A549 (cell line): Measurements from ENCODE around the gene MYH8. TPM values are rescaled to one million over a fixed set of nuclear protein-coding genes. Genes with fewer than 3 reads are reported as not detected.

Source experiments
- ATAC-seq, 2 experiments: fragments of 200-7000 bp in 1 of 2; fragments of >200 bp in 1 of 2; cut with Nextera tagmentation in 1 of 2; cut with Tn5 transposase in 1 of 2; 3 replicates each; pipeline versions ENCODE4 v1.8.0 to v1.9.1; 2018 to 2020; ENCODE audit warnings: mild to moderate bottlenecking in 1 of 2, moderate library complexity in 1 of 2
- CTCF ChIA-PET: fragments of 300-600 bp; sonication (Branson Sonifier 250); formaldehyde crosslinking; extraction: SDS; loops from one replicate; lab custom pipeline; 2021; ENCODE audit warnings: antibody characterized with exemption, inconsistent platforms; lab: Yijun Ruan, JAX
- POLR2A ChIA-PET: fragments of 350-600 bp; formaldehyde crosslinking; extraction: SDS; loops from one replicate; lab custom pipeline; 2021; ENCODE audit warnings: antibody characterized with exemption, inconsistent platforms; lab: Yijun Ruan, JAX
- DNase-seq, 2 experiments: peaks; one replicate each; pipeline versions ENCODE4 v3.0.0 to v3.0.0-alpha.2; 2011 to 2016; ENCODE audit warnings: low read depth in 1 of 2, low spot score in 1 of 2
- FAIRE-seq: peaks from 2 replicates; lab custom pipeline; 2011; peaks lifted over from hg19 to GRCh38; lab: Jason Lieb, UNC
- H3K27ac ChIP-seq, 2 experiments: fragments of >200 bp; sonication (Bioruptor Twin); formaldehyde crosslinking; 3 replicates each; pipeline ENCODE4 v1.5.1; 2016 to 2017
- H3K4me1 ChIP-seq: fragments of >200 bp; sonication (Bioruptor Twin); formaldehyde crosslinking; 3 replicates; pipeline ENCODE4 v1.6.1; 2016
- H3K4me2 ChIP-seq: fragments of >200 bp; sonication (Bioruptor Twin); formaldehyde crosslinking; 3 replicates; pipeline ENCODE4 v1.6.1; 2016
- H3K4me3 ChIP-seq: fragments of >200 bp; sonication (Bioruptor Twin); formaldehyde crosslinking; 3 replicates; pipeline ENCODE4 v1.5.1; 2016
- H3K9me3 ChIP-seq: fragments of >200 bp; sonication (Bioruptor Twin); formaldehyde crosslinking; 3 replicates; pipeline ENCODE4 v1.6.1; 2016
- ATOH8 ChIP-seq: fragments of 250-450 bp; sonication (Bioruptor Pico); IDR thresholded peaks from 2 replicates; pipeline ENCODE4 v1.5.0; 2020; ENCODE audit warnings: low read depth, mild to moderate bottlenecking, moderate library complexity
- BHLHE40 ChIP-seq: IDR thresholded peaks from 2 replicates; pipeline ENCODE4 v1.6.1; 2012; ENCODE audit warnings: low read depth, low read length, inconsistent platforms
- CBX2 ChIP-seq: fragments of 200-600 bp; sonication (generic); IDR thresholded peaks from 2 replicates; pipeline ENCODE4 v1.6.1; 2016; ENCODE audit warnings: low read depth, mild to moderate bottlenecking, borderline replicate concordance
- CEBPB ChIP-seq, 2 experiments: fragments of >200 bp in 1 of 2; sonication (Bioruptor Twin) in 1 of 2; formaldehyde crosslinking in 1 of 2; IDR thresholded peaks; 2 replicates each; pipeline ENCODE4 v1.6.1; 2012 to 2016
- CHD4 ChIP-seq: fragments of 200-600 bp; sonication (generic); IDR thresholded peaks from 2 replicates; pipeline ENCODE4 v1.6.1; 2016; ENCODE audit warnings: antibody characterized with exemption, mild to moderate bottlenecking, borderline replicate concordance
- EHMT2 ChIP-seq: fragments of 200-600 bp; sonication (generic); IDR thresholded peaks from 2 replicates; pipeline ENCODE4 v1.6.1; 2016; ENCODE audit warnings: antibody characterized with exemption, low read depth, mild to moderate bottlenecking, moderate library complexity
- EP300 ChIP-seq, 2 experiments: fragments of >200 bp; sonication (Bioruptor Twin); formaldehyde crosslinking; IDR thresholded peaks; 2 replicates in 1 of 2; 3 replicates in 1 of 2; pipeline ENCODE4 v1.6.1; 2016 to 2017
- FOXS1 ChIP-seq: fragments of 250-450 bp; sonication (Bioruptor Pico); IDR thresholded peaks from 2 replicates; pipeline ENCODE4 v1.5.0; 2020; ENCODE audit warnings: mild to moderate bottlenecking, moderate library complexity
- HOXA7 ChIP-seq: fragments of 250-450 bp; sonication (Bioruptor Pico); IDR thresholded peaks from 2 replicates; pipeline ENCODE4 v1.5.0; 2020; ENCODE audit warnings: mild to moderate bottlenecking, moderate library complexity
- HOXB13 ChIP-seq: fragments of 250-450 bp; sonication (Bioruptor Pico); IDR thresholded peaks from 2 replicates; pipeline ENCODE4 v1.5.0; 2020; ENCODE audit warnings: low read depth, mild to moderate bottlenecking, moderate library complexity
- MAZ ChIP-seq: fragments of 150-350 bp; IDR thresholded peaks from 2 replicates; pipeline ENCODE4 v1.6.1; 2014; ENCODE audit warnings: antibody characterized with exemption, low read depth, low read length, borderline replicate concordance
- NFE2L2 ChIP-seq: fragments of 150-350 bp; conservative IDR thresholded peaks from 2 replicates; pipeline ENCODE4 v1.6.1; 2014; ENCODE audit warnings: low read length
- NPAS2 ChIP-seq: fragments of 250-450 bp; sonication (Bioruptor Pico); IDR thresholded peaks from 2 replicates; pipeline ENCODE4 v1.8.0; 2022; ENCODE audit warnings: mild to moderate bottlenecking, moderate library complexity, borderline replicate concordance
- PBX3 ChIP-seq: IDR thresholded peaks from 2 replicates; pipeline ENCODE4 v1.6.1; 2012
- POLR2A ChIP-seq: IDR thresholded peaks from 2 replicates; pipeline ENCODE4 v1.6.1; 2012; ENCODE audit warnings: mild to moderate bottlenecking, low read length
- RNF2 ChIP-seq: fragments of 200-600 bp; sonication (generic); IDR thresholded peaks from 2 replicates; pipeline ENCODE4 v1.6.1; 2016; ENCODE audit warnings: low read depth, mild to moderate bottlenecking, antibody characterized with exemption, moderate library complexity, borderline replicate concordance
- SREBF2 ChIP-seq: fragments of 450-650 bp; IDR thresholded peaks from 2 replicates; pipeline ENCODE4 v1.6.1; 2014; ENCODE audit warnings: mild to moderate bottlenecking, moderate library complexity
- TFCP2L1 ChIP-seq: fragments of 250-450 bp; sonication (Bioruptor Pico); IDR thresholded peaks from 2 replicates; pipeline ENCODE4 v1.5.0; 2021; ENCODE audit warnings: mild to moderate bottlenecking
- USF2 ChIP-seq: fragments of 450-650 bp; IDR thresholded peaks from 2 replicates; pipeline ENCODE4 v1.6.1; 2014; ENCODE audit warnings: antibody characterized with exemption
- ZC3H11A ChIP-seq: fragments of 450-650 bp; IDR thresholded peaks from 2 replicates; pipeline ENCODE4 v1.6.1; 2014; ENCODE audit warnings: antibody characterized with exemption, mild to moderate bottlenecking
- ZFP36 ChIP-seq: fragments of 450-650 bp; IDR thresholded peaks from 2 replicates; pipeline ENCODE4 v1.6.1; 2014; ENCODE audit warnings: borderline replicate concordance; ENCODE audit not compliant: partially characterized antibody
- WGBS: methylation state at CpG from one replicate; pipeline ENCODE4 v1.1.6; 2017; ENCODE audit errors: missing lambda C conversion rate; 5-methylcytosine and 5-hydroxymethylcytosine counted together
- polyA plus RNA-seq, 4 experiments: library from polyadenylated mRNA; depleted of rRNA in 3 of 4; stranded (reverse); fragments of >200 nt; fragmentation: RNase III in 1 of 4; extraction: RNeasy Plus Mini Kit Qiagen cat#74134 plus additional on column Dnase treatment in 1 of 4; gene quantifications; 2 replicates in 3 of 4; 3 replicates in 1 of 4; pipeline ENCODE4 v1.2.3, GENCODE V29; 2011 to 2017

MYH8 gene
- polyA plus RNA-seq, 2 of the 4 experiments (the other 2 are of a cell fraction) = not detected

- no peak for TF ChIP-seq RNF2
- no peak for TF ChIP-seq ZC3H11A
- no peak for TF ChIP-seq NFE2L2
- TF ChIP-seq POLR2A = no peak
Observed at GRCh38 chr17:10421211-10421610, 539 bp downstream of the MYH8 start (continued).

GRCh38 chr17:10420811-10421210 is 939 bp downstream of the MYH8 start:
- Histone ChIP-seq H3K27ac (no peak overlapping the region), H3K9me3 (no peaks in the 10 kb centered on the region), H3K4me2 (no peak overlapping the region), H3K4me3 (no peak overlapping the region), H3K4me1 (no peaks in the 10 kb centered on the region)
- ChIA-PET POLR2A (no interaction called here), CTCF (interaction anchor here (0.9 to 1.0 kb wide), 2 partner anchors 30 to 211 kb away, joined by 3 read pairs; no protein-coding TSS in a partner anchor)
- 14% methylated on average over 2 of the region's 2 CpGs for WGBS
- ATAC-seq (no peak), DNase-seq (no peak), FAIRE-seq (no peak)
- TF ChIP-seq HOXA7 (CRISPR knock-in tag) = no peak
- no peak for TF ChIP-seq MAZ
- TF ChIP-seq CBX2 = no peak

GRCh38 chr17:10417431-10417830 is 4.3 kb downstream of the MYH8 start:
- ATAC-seq (no peak), DNase-seq (no peak), FAIRE-seq (no peak)
- no peak for TF ChIP-seq PBX3
- TF ChIP-seq BHLHE40 = no peak
- no peak for TF ChIP-seq FOXS1 (CRISPR knock-in tag)
- no peak for TF ChIP-seq CBX2
- no peak for TF ChIP-seq SREBF2
- no peak for TF ChIP-seq NPAS2 (CRISPR knock-in tag)
- no peak for TF ChIP-seq EP300 (IDR thresholded peaks at IDR 0.05)
- no peak for TF ChIP-seq CEBPB (IDR thresholded peaks at IDR 0.05)
- TF ChIP-seq HOXA7 (CRISPR knock-in tag) = no peak
- no peak for TF ChIP-seq HOXB13
- no peak for TF ChIP-seq ATOH8
- TF ChIP-seq USF2 = no peak
- TF ChIP-seq CHD4 = no peak
- no peak for TF ChIP-seq TFCP2L1 (CRISPR knock-in tag)
- no peak for TF ChIP-seq EHMT2
- no peak overlapping the region for H3K4me3 ChIP-seq
- no peaks in the 10 kb centered on the region for H3K4me1 ChIP-seq
- H3K4me2 ChIP-seq = no peak overlapping the region
- H3K27ac ChIP-seq = no peak overlapping the region
- POLR2A ChIA-PET = no interaction called here
- 13% methylated on average over 3 of the region's 3 CpGs for WGBS
- H3K9me3 ChIP-seq = no peaks in the 10 kb centered on the region
- CTCF ChIA-PET = interaction anchor here (0.6 kb wide), 1 partner anchor 200 kb away, joined by 3 read pairs; no protein-coding TSS in a partner anchor

GRCh38 chr17:10415161-10415560 is 6.6 kb downstream of the MYH8 start:
- FAIRE-seq = no peak
- no peak for DNase-seq
- H3K9me3 ChIP-seq = no peaks in the 10 kb centered on the region
- POLR2A ChIA-PET = no interaction called here
- WGBS = 35% methylated on average over 4 of the region's 4 CpGs
- no peak overlapping the region for H3K4me3 ChIP-seq
- CTCF ChIA-PET = no interaction called here
- H3K27ac ChIP-seq = no peak overlapping the region
- H3K4me1 ChIP-seq = no peaks in the 10 kb centered on the region
- no peak overlapping the region for H3K4me2 ChIP-seq
- no peak for ATAC-seq
- no peak for TF ChIP-seq ZFP36
